ENCODE data around the gene FASTKD3.
A peak's percentile ranks its signal among the peaks of the same experiment; 100 is the strongest.

FASTKD3 gene

GRCh38 chr5:7884491-7885267 lies 15.8 kb upstream of the FASTKD3 start:
- no peak for DNase-seq (ENCODE audit: extremely low read depth, insufficient read length)
- H3K27me3 ChIP-seq (replicated peaks; ENCODE audit: control insufficient read depth, insufficient read depth, low read length), result no peaks in the 10 kb centered on the region
- TF ChIP-seq, protein P1, sequence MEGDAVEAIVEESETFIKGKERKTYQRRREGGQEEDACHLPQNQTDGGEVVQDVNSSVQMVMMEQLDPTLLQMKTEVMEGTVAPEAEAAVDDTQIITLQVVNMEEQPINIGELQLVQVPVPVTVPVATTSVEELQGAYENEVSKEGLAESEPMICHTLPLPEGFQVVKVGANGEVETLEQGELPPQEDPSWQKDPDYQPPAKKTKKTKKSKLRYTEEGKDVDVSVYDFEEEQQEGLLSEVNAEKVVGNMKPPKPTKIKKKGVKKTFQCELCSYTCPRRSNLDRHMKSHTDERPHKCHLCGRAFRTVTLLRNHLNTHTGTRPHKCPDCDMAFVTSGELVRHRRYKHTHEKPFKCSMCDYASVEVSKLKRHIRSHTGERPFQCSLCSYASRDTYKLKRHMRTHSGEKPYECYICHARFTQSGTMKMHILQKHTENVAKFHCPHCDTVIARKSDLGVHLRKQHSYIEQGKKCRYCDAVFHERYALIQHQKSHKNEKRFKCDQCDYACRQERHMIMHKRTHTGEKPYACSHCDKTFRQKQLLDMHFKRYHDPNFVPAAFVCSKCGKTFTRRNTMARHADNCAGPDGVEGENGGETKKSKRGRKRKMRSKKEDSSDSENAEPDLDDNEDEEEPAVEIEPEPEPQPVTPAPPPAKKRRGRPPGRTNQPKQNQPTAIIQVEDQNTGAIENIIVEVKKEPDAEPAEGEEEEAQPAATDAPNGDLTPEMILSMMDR (IDR thresholded peaks at IDR 0.05; ENCODE audit: insufficient read depth, low read length, poor library complexity, severe bottlenecking), result no peak
- H3K36me3 ChIP-seq (ENCODE audit: control insufficient read depth, insufficient read depth, low read length), result peaks cover 21% of the 10 kb centered on the region
- no peak overlapping the region for H3K4me3 ChIP-seq (replicated peaks; ENCODE audit: low read depth, low read length)

DNA sequence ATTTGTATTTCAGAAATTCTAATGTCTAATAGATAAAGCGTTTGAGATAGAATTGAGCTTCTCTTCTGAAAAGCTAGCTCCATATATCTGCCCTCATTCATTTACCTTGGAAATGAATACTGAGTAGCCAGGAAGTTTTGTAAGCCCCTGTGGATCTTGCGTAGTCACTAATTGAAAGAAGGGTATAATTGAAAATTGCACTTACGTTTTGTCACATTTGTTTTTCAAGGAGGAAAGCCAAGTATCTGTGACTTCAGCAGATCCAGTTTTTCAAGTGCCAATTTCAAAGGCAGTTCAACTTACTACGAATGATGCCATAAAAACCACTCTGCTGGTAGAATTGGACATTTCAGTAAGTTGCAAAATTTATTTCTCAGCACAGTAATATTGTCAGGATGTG lies 14.1 kb upstream of the FASTKD3 start:
- no peak overlapping the region for H3K4me3 ChIP-seq (replicated peaks; ENCODE audit: low read depth, low read length)
- DNase-seq (ENCODE audit: extremely low read depth, insufficient read length), result no peak
- TF ChIP-seq, protein P1 (IDR thresholded peaks at IDR 0.05; ENCODE audit: insufficient read depth, low read length, poor library complexity, severe bottlenecking), result no peak
- H3K27me3 ChIP-seq (replicated peaks; ENCODE audit: control insufficient read depth, insufficient read depth, low read length), result no peaks in the 10 kb centered on the region
- H3K36me3 ChIP-seq (ENCODE audit: control insufficient read depth, insufficient read depth, low read length), result peaks cover 21% of the 10 kb centered on the region

GRCh38 chr5:7881816-7882215 lies 13.0 kb upstream of the FASTKD3 start:
- no peak for DNase-seq (ENCODE audit: extremely low read depth, insufficient read length)
- Histone ChIP-seq H3K27me3 (replicated peaks; ENCODE audit: control insufficient read depth, insufficient read depth, low read length) (no peaks in the 10 kb centered on the region), H3K4me3 (replicated peaks; ENCODE audit: low read depth, low read length) (no peak overlapping the region), H3K36me3 (ENCODE audit: control insufficient read depth, insufficient read depth, low read length) (peaks cover 23% of the 10 kb centered on the region)
- TF ChIP-seq, protein P1 (IDR thresholded peaks at IDR 0.05; ENCODE audit: insufficient read depth, low read length, poor library complexity, severe bottlenecking), result no peak

DNA sequence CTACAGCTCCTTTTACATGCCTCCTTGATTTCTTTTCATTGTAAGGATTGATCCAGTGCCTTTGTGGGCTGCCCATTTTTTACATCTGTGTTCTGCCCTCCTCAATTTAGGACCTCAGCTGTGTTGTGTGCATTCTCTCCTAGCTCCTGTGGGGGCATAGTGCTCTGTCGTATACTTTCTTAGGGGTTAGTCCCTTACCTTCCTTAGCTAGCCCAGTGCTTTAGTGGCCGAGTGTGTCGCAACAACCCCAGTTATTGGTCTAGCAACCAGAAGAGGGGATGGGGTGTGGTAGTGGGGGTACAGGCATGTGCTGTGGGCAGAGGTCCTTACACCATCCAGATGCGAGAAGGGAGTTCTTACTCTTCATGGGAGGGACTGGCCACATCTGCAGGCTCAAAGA lies 12.3 kb upstream of the FASTKD3 start:
- no peak for DNase-seq (ENCODE audit: extremely low read depth, insufficient read length)
- TF ChIP-seq, protein P1 (IDR thresholded peaks at IDR 0.05; ENCODE audit: insufficient read depth, low read length, poor library complexity, severe bottlenecking), result no peak
- H3K4me3 ChIP-seq (replicated peaks; ENCODE audit: low read depth, low read length), result no peak overlapping the region
- peaks cover 23% of the 10 kb centered on the region for H3K36me3 ChIP-seq (ENCODE audit: control insufficient read depth, insufficient read depth, low read length)
- H3K27me3 ChIP-seq (replicated peaks; ENCODE audit: control insufficient read depth, insufficient read depth, low read length), result no peaks in the 10 kb centered on the region

DNA sequence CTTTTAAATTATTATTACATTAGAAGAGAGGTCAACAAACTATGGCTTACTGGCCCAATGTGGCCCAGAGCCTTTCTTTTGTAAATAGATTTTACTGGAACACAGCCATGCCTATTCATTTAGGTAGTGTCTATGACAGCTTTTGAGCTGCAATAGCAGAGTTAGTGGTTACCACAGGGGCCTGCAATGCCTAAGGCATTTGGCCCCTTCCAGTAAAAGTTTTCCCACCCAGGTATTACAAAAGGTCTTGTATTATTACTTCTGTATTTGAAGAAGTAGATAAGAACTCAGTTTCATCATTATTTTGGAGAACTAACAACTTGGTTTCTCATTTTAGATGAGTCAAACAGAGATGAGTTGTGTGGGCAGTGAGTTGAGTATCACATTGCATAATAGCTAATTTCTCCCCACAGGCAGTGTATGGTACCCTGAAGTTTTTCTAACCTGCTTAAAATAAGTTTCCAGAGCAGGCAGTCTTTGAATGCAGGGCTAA lies 9.6 kb upstream of the FASTKD3 start:
- H3K36me3 ChIP-seq (ENCODE audit: control insufficient read depth, insufficient read depth, low read length), result peaks cover 22% of the 10 kb centered on the region
- TF ChIP-seq, protein P1 (IDR thresholded peaks at IDR 0.05; ENCODE audit: insufficient read depth, low read length, poor library complexity, severe bottlenecking), result no peak
- H3K4me3 ChIP-seq (replicated peaks; ENCODE audit: low read depth, low read length), result no peak overlapping the region
- peak; percentile 49 for DNase-seq (ENCODE audit: extremely low read depth, insufficient read length)
- H3K27me3 ChIP-seq (replicated peaks; ENCODE audit: control insufficient read depth, insufficient read depth, low read length), result no peaks in the 10 kb centered on the region
